Measurements from ENCODE around the gene GCNT2.
A peak's percentile ranks its signal among the peaks of the same experiment; 100 is the strongest.
"Not testable (repeated sequence)": the region's sequence is repeated elsewhere in the genome, so short reads cannot be mapped to it uniquely, and the experiment has no call there.

The GCNT2 gene

GRCh38 chr6:10528158-10528981, 7.2 kb downstream of the GCNT2 start:
- DNase-seq (ENCODE audit: low read depth in 2 of 2), result peak in 1 of 2 donors; percentile 2
- no peak for TF ChIP-seq CTCF (IDR thresholded peaks at IDR 0.05; ENCODE audit: low read depth, low read length)
- H3K4me3 ChIP-seq (replicated peaks in 1 of 2; ENCODE audit: low read depth in 2 of 2, low read length in 2 of 2), result no peak overlapping the region

- DNase-seq (ENCODE audit: low read depth in 2 of 2), result no peak
- H3K4me3 ChIP-seq (replicated peaks in 1 of 2; ENCODE audit: low read depth in 2 of 2, low read length in 2 of 2), result no peak overlapping the region
- TF ChIP-seq CTCF (IDR thresholded peaks at IDR 0.05; ENCODE audit: low read depth, low read length), result no peak
Measured at GRCh38 chr6:10529231-10529801, 8.2 kb downstream of the GCNT2 start.

GRCh38 chr6:10529828-10530374, 8.8 kb downstream of the GCNT2 start:
- not testable (repeated sequence) for H3K4me3 ChIP-seq (replicated peaks in 1 of 2; ENCODE audit: low read depth in 2 of 2, low read length in 2 of 2); DNase-seq (ENCODE audit: low read depth in 2 of 2)

- no peak for DNase-seq (ENCODE audit: low read depth in 2 of 2)
- H3K4me3 ChIP-seq (replicated peaks in 1 of 2; ENCODE audit: low read depth in 2 of 2, low read length in 2 of 2), result no peak overlapping the region
- TF ChIP-seq CTCF (IDR thresholded peaks at IDR 0.05; ENCODE audit: low read depth, low read length), result no peak
Measured at GRCh38 chr6:10531503-10531902, 10.4 kb downstream of the GCNT2 start.

GRCh38 chr6:10531942-10532341, 10.8 kb downstream of the GCNT2 start:
- no peak for TF ChIP-seq CTCF (IDR thresholded peaks at IDR 0.05; ENCODE audit: low read depth, low read length)
- DNase-seq (ENCODE audit: low read depth in 2 of 2), result no peak
- H3K4me3 ChIP-seq (replicated peaks in 1 of 2; ENCODE audit: low read depth in 2 of 2, low read length in 2 of 2), result no peak overlapping the region

- DNase-seq (ENCODE audit: low read depth in 2 of 2), result no peak
- TF ChIP-seq CTCF (IDR thresholded peaks at IDR 0.05; ENCODE audit: low read depth, low read length), result no peak
- no peak overlapping the region for H3K4me3 ChIP-seq (replicated peaks in 1 of 2; ENCODE audit: low read depth in 2 of 2, low read length in 2 of 2)
Measured at GRCh38 chr6:10532392-10532791, 11.2 kb downstream of the GCNT2 start.

GRCh38 chr6:10534419-10534762, 13.2 kb downstream of the GCNT2 start:
- DNase-seq (ENCODE audit: low read depth in 2 of 2), result no peak

More at GRCh38 chr6:10534419-10534762, 13.2 kb downstream of the GCNT2 start:
- H3K4me3 ChIP-seq (replicated peaks in 1 of 2; ENCODE audit: low read depth in 2 of 2, low read length in 2 of 2), result no peak overlapping the region
- no peak for TF ChIP-seq CTCF (IDR thresholded peaks at IDR 0.05; ENCODE audit: low read depth, low read length)

Measured in cardiac fibroblast (primary cell).